HCT116 (cell line): ENCODE results near the gene NOC4L. TPM values are rescaled to one million over a fixed set of nuclear protein-coding genes. Genes with fewer than 3 reads are reported as not detected.

Experiments
- ATAC-seq: fragments of 200-7000 bp; cut with Tn5 transposase; 2 replicates; pipeline ENCODE4 v1.9.1; 2020; ENCODE audit warnings: mild to moderate bottlenecking, moderate library complexity
- BruUV-seq: library from RNA; stranded (reverse); fragments of 400-500 nt; replicated peaks from 2 replicates; lab custom pipeline; 2021; lab: Mats Ljungman, UMichigan
- CTCF ChIA-PET: fragments of 300-600 bp; sonication (Branson Sonifier 250); formaldehyde crosslinking; loops from one replicate; lab custom pipeline; 2021; ENCODE audit warnings: antibody characterized with exemption; lab: Charles Lee
- POLR2A ChIA-PET: fragments of 300-600, 350-600 bp; sonication (Branson Sonifier 250); formaldehyde crosslinking; loops from one replicate; lab custom pipeline; 2021; ENCODE audit warnings: antibody characterized with exemption; lab: Charles Lee
- RAD21 ChIA-PET, 2 experiments: fragments of 300-600 bp; sonication (Branson Sonifier 250); formaldehyde crosslinking; loops; one replicate each; lab custom pipeline; 2023; ENCODE audit warnings: low total read pairs in 2 of 2; ENCODE audit not compliant: uncharacterized antibody in 2 of 2, unreplicated experiment in 2 of 2, low non-redundant PET in 1 of 2; lab: Charles Lee
- DNase-seq: peaks from one replicate; pipeline ENCODE4 v3.0.0-alpha.2; 2010; ENCODE audit warnings: low read depth, low spot score
- H2AFZ ChIP-seq: fragments of 200-600 bp; shearing (Covaris generic), sonication (generic); 2 replicates; pipeline ENCODE4 v1.6.1; 2017; ENCODE audit warnings: low read depth, mixed run types, mixed read lengths, antibody characterized with exemption, low read length; ENCODE audit not compliant: poor library complexity, severe bottlenecking
- H3K27ac ChIP-seq: 2 replicates; pipeline ENCODE4 v1.5.1; 2012; ENCODE audit warnings: low read depth, low read length
- H3K27me3 ChIP-seq: fragments of 200-600 bp; sonication (generic); 2 replicates; pipeline ENCODE4 v1.6.1; 2016; ENCODE audit warnings: mixed run types, low read length, mixed read lengths; ENCODE audit not compliant: insufficient read depth
- H3K36me3 ChIP-seq, 2 experiments: fragments of 200-500 bp in 1 of 2; fragments of 200-600 bp in 1 of 2; sonication (Bioruptor generic) in 1 of 2; sonication (generic) in 1 of 2; 2 replicates each; pipeline versions ENCODE4 v1.5.1 to v1.6.1; 2014 to 2016; ENCODE audit warnings: low read length in 2 of 2, inconsistent platforms in 1 of 2, mixed read lengths in 1 of 2, mixed run types in 1 of 2; ENCODE audit not compliant: insufficient read depth in 2 of 2, control insufficient read depth in 1 of 2
- H3K4me1 ChIP-seq, 2 experiments: fragments of 200-600 bp in 1 of 2; sonication (generic) in 1 of 2; 2 replicates each; pipeline versions ENCODE4 v1.5.1 to v1.6.1; 2012 to 2017; ENCODE audit warnings: low read length in 2 of 2, inconsistent platforms in 1 of 2, mild to moderate bottlenecking in 1 of 2, mixed read lengths in 1 of 2, mixed run types in 1 of 2, moderate library complexity in 1 of 2; ENCODE audit not compliant: insufficient read depth in 2 of 2, control insufficient read depth in 1 of 2
- H3K4me2 ChIP-seq: fragments of 200-600 bp; sonication (generic); 2 replicates; pipeline ENCODE4 v1.6.1; 2017; ENCODE audit warnings: mixed run types, low read length, mixed read lengths
- H3K4me3 ChIP-seq, 2 experiments: fragments of 200-600 bp in 1 of 2; sonication (generic) in 1 of 2; replicated peaks in 1 of 2; 2 replicates each; pipeline ENCODE4 v1.5.1; 2011 to 2016; ENCODE audit warnings: low read length in 2 of 2, control low read depth in 1 of 2, low read depth in 1 of 2, mild to moderate bottlenecking in 1 of 2, mixed read lengths in 1 of 2, mixed run types in 1 of 2
- H3K79me2 ChIP-seq: fragments of 200-600 bp; sonication (generic); 2 replicates; pipeline ENCODE4 v1.6.1; 2017; ENCODE audit warnings: mild to moderate bottlenecking, mixed run types, low read length, moderate library complexity, mixed read lengths; ENCODE audit not compliant: insufficient read depth
- H3K9ac ChIP-seq: fragments of 200-600 bp; sonication (generic); 2 replicates; pipeline ENCODE4 v1.6.1; 2016; ENCODE audit warnings: low read length, mixed read lengths
- H3K9me2 ChIP-seq: fragments of 200-600 bp; sonication (generic), shearing (Covaris generic); 2 replicates; pipeline ENCODE4 v1.6.1; 2017; ENCODE audit warnings: mixed run types, mild to moderate bottlenecking, moderate library complexity; ENCODE audit not compliant: insufficient read depth
- H3K9me3 ChIP-seq, 2 experiments: fragments of 200-500 bp in 1 of 2; fragments of 200-600 bp in 1 of 2; sonication (Bioruptor generic) in 1 of 2; sonication (generic) in 1 of 2; 2 replicates each; pipeline ENCODE4 v1.6.1; 2014 to 2017; ENCODE audit warnings: low read length in 2 of 2, mixed read lengths in 2 of 2, inconsistent platforms in 1 of 2, low read depth in 1 of 2, mild to moderate bottlenecking in 1 of 2, mixed run types in 1 of 2, moderate library complexity in 1 of 2; ENCODE audit not compliant: control insufficient read depth in 1 of 2, insufficient read depth in 1 of 2
- H4K20me1 ChIP-seq: fragments of 200-600 bp; sonication (generic), shearing (Covaris generic); 2 replicates; pipeline ENCODE4 v1.6.1; 2017; ENCODE audit warnings: mixed run types, mild to moderate bottlenecking, moderate library complexity; ENCODE audit not compliant: insufficient read depth
- ATF3 ChIP-seq: IDR thresholded peaks from 2 replicates; pipeline ENCODE4 v1.6.1; 2012
- CEBPB ChIP-seq: IDR thresholded peaks from 2 replicates; pipeline ENCODE4 v1.6.1; 2012; ENCODE audit warnings: low read depth
- CTCF ChIP-seq, 3 experiments: fragments of 200-600 bp in 1 of 3; sonication (generic) in 1 of 3; IDR thresholded peaks in 2 of 3; conservative IDR thresholded peaks in 1 of 3; 2 replicates each; pipeline ENCODE4 v1.5.1; 2012 to 2017; ENCODE audit warnings: low read depth in 2 of 3, low read length in 2 of 3, antibody characterized with exemption in 1 of 3, borderline replicate concordance in 1 of 3, control low read depth in 1 of 3, mild to moderate bottlenecking in 1 of 3, mixed read lengths in 1 of 3, mixed run types in 1 of 3, moderate library complexity in 1 of 3; ENCODE audit not compliant: insufficient read depth in 1 of 3
- EGR1 ChIP-seq: IDR thresholded peaks from 2 replicates; pipeline ENCODE4 v1.6.1; 2012; ENCODE audit warnings: low read depth
- ELF1 ChIP-seq: IDR thresholded peaks from 2 replicates; pipeline ENCODE4 v1.6.1; 2012; ENCODE audit warnings: low read depth, borderline replicate concordance
- EZH2phosphoT487 ChIP-seq: fragments of 200-600 bp; IDR thresholded peaks from 2 replicates; pipeline ENCODE4 v1.6.1; 2018; ENCODE audit warnings: antibody characterized with exemption, borderline replicate concordance
- FOSL1 ChIP-seq: IDR thresholded peaks from 2 replicates; pipeline ENCODE4 v1.6.1; 2012; ENCODE audit warnings: low read depth
- JUND ChIP-seq: IDR thresholded peaks from 2 replicates; pipeline ENCODE4 v1.6.1; 2012
- MAX ChIP-seq: IDR thresholded peaks from 2 replicates; pipeline ENCODE4 v1.6.1; 2012
- POLR2A ChIP-seq: IDR thresholded peaks from 2 replicates; pipeline ENCODE4 v1.7.0; 2011; ENCODE audit warnings: borderline replicate concordance; ENCODE audit not compliant: insufficient read depth, insufficient read length; ENCODE audit errors: extremely low read depth
- RAD21 ChIP-seq: IDR thresholded peaks from 2 replicates; pipeline ENCODE4 v1.6.1; 2012; ENCODE audit warnings: low read depth, mild to moderate bottlenecking
- SIN3A ChIP-seq: IDR thresholded peaks from 2 replicates; pipeline ENCODE4 v1.6.1; 2012; ENCODE audit warnings: low read depth
- SRF ChIP-seq: IDR thresholded peaks from 2 replicates; pipeline ENCODE4 v1.6.1; 2012; ENCODE audit warnings: low read depth
- TCF7L2 ChIP-seq: IDR thresholded peaks from 2 replicates; pipeline ENCODE4 v1.7.0; 2011; ENCODE audit warnings: borderline replicate concordance, inconsistent platforms; ENCODE audit not compliant: insufficient read depth, insufficient read length; ENCODE audit errors: extremely low read depth
- YY1 ChIP-seq: IDR thresholded peaks from 2 replicates; pipeline ENCODE4 v1.6.1; 2011; ENCODE audit warnings: low read length, low read depth, moderate library complexity, mild to moderate bottlenecking; ENCODE audit not compliant: insufficient replicate concordance; ENCODE audit errors: extremely low read depth
- ZFX ChIP-seq: fragments of 450-650 bp; IDR thresholded peaks from 2 replicates; pipeline ENCODE4 v1.6.1; 2017
- ZNF274 ChIP-seq: fragments of 200-500 bp; sonication (Bioruptor generic); IDR thresholded peaks from 2 replicates; pipeline ENCODE4 v1.6.1; 2014; ENCODE audit warnings: mild to moderate bottlenecking, low read depth, low read length, inconsistent platforms
- intact Hi-C: fragments of 100-400 bp; cut with micrococcal nuclease; formaldehyde crosslinking; loops from 2 replicates; pipeline ENCODE4 v1.10.0; 2022
- total RNA-seq: library from RNA; stranded (reverse); gene quantifications from one replicate; pipeline ENCODE4 v1.2.1, GENCODE V29; 2021; ENCODE audit not compliant: unreplicated experiment

Gene NOC4L
- total RNA-seq, 1 experiment from 2014 or later, result 47.6 TPM

- Histone ChIP-seq H4K20me1 (no peaks in the 10 kb centered on the region), H3K4me3 (no peak overlapping the region), H3K4me2 (no peak overlapping the region), H3K79me2 (no peaks in the 10 kb centered on the region), H3K36me3 (peaks cover 0 to 26% of the 10 kb centered on the region in 2 experiments; a peak in 1 of 4 replicates), H3K9me2 (no peaks in the 10 kb centered on the region), H3K9ac (no peak overlapping the region), H3K27me3 (no peaks in the 10 kb centered on the region), H3K27ac (no peak overlapping the region), H3K4me1 (peaks cover 0 to 13% of the 10 kb centered on the region in 2 experiments; a peak in 1 of 4 replicates), H2AFZ (no peak overlapping the region), H3K9me3 (peaks cover 0 to 16% of the 10 kb centered on the region in 2 experiments; a peak in 1 of 4 replicates)
- RAD21 ChIA-PET, result no interaction called here
- TF ChIP-seq SRF (no peak), CEBPB (no peak), RAD21 (no peak), FOSL1 (no peak), SIN3A (no peak), EZH2phosphoT487 (no peak), JUND (no peak), MAX (no peak), YY1 (no peak)
- CTCF ChIA-PET, result no interaction called here
- no peak for ATAC-seq
- no peak for DNase-seq
- intact Hi-C loops, result no loop called here
- BruUV-seq, result no TSS peak
- POLR2A ChIA-PET, result no interaction called here
Measured at GRCh38 chr12:132160016-132160415, 15.8 kb downstream of the NOC4L start.

GRCh38 chr12:132160601-132161035 is 16.4 kb downstream of the NOC4L start:
- Histone ChIP-seq H3K9ac (no peak overlapping the region), H3K9me3 (peaks cover 0 to 16% of the 10 kb centered on the region in 2 experiments; a peak in 1 of 4 replicates), H2AFZ (no peak overlapping the region), H4K20me1 (no peaks in the 10 kb centered on the region), H3K4me1 (peaks cover 0 to 13% of the 10 kb centered on the region in 2 experiments; a peak in 1 of 4 replicates), H3K36me3 (peaks cover 0 to 26% of the 10 kb centered on the region in 2 experiments; a peak in 1 of 4 replicates), H3K79me2 (no peaks in the 10 kb centered on the region), H3K27ac (no peak overlapping the region), H3K9me2 (no peaks in the 10 kb centered on the region), H3K4me3 (no peak overlapping the region), H3K27me3 (no peaks in the 10 kb centered on the region), H3K4me2 (no peak overlapping the region)
- no peak for TF ChIP-seq EZH2phosphoT487
- TF ChIP-seq EGR1, result no peak
- TF ChIP-seq FOSL1, result no peak
- no peak for TF ChIP-seq RAD21
- TF ChIP-seq YY1, result no peak
- no peak for TF ChIP-seq JUND
- no peak for TF ChIP-seq CTCF (IDR thresholded peaks at IDR 0.05 in 2 of 3, conservative IDR thresholded peaks at IDR 0.05 in 1 of 3; ENCODE audit: borderline replicate concordance in 1 of 3, insufficient read depth in 1 of 3, low read depth in 2 of 3, low read length in 2 of 3)
- TF ChIP-seq ZFX, result no peak
- no peak for TF ChIP-seq ELF1
- no peak for TF ChIP-seq TCF7L2
- TF ChIP-seq ZNF274, result no peak
- TF ChIP-seq POLR2A, result no peak
- TF ChIP-seq MAX, result no peak
- no peak for TF ChIP-seq ATF3
- RAD21 ChIA-PET, result no interaction called here
- POLR2A ChIA-PET, result interaction anchor here (0.6 kb wide), 1 partner anchor 250 kb away, joined by 4 read pairs; no protein-coding TSS in a partner anchor
- ATAC-seq (no peak), DNase-seq (no peak)
- intact Hi-C loops, result no loop called here
- BruUV-seq, result no TSS peak
- CTCF ChIA-PET, result no interaction called here
